BLaER1 (cell line): Measurements from ENCODE around the gene MTMR11.

Experiments used
- H3K27ac ChIP-seq: shearing (Covaris generic); formaldehyde crosslinking; 2 replicates; pipeline ENCODE4 v1.8.1; 2022
- H3K27me3 ChIP-seq: shearing (Covaris generic); formaldehyde crosslinking; 2 replicates; pipeline ENCODE4 v1.8.1; 2022
- H3K36me3 ChIP-seq: shearing (Covaris generic); formaldehyde crosslinking; 2 replicates; pipeline ENCODE4 v1.8.1; 2022
- H3K4me1 ChIP-seq: shearing (Covaris generic); formaldehyde crosslinking; 2 replicates; pipeline ENCODE4 v1.8.1; 2022
- H3K4me2 ChIP-seq: shearing (Covaris generic); formaldehyde crosslinking; 2 replicates; pipeline ENCODE4 v1.8.1; 2022
- H3K4me3 ChIP-seq: shearing (Covaris generic); formaldehyde crosslinking; 2 replicates; pipeline ENCODE4 v1.8.1; 2022
- H3K9ac ChIP-seq: shearing (Covaris generic); formaldehyde crosslinking; 2 replicates; pipeline ENCODE4 v1.8.1; 2022
- H3K9me3 ChIP-seq: shearing (Covaris generic); formaldehyde crosslinking; 2 replicates; pipeline ENCODE4 v1.8.1; 2022
- H4K20me1 ChIP-seq: shearing (Covaris generic); formaldehyde crosslinking; 2 replicates; pipeline ENCODE4 v1.8.1; 2022
- Cebpa-rat ChIP-seq: shearing (Covaris generic); IDR thresholded peaks from 2 replicates; pipeline ENCODE4 v1.8.1; 2022

Gene MTMR11

DNA sequence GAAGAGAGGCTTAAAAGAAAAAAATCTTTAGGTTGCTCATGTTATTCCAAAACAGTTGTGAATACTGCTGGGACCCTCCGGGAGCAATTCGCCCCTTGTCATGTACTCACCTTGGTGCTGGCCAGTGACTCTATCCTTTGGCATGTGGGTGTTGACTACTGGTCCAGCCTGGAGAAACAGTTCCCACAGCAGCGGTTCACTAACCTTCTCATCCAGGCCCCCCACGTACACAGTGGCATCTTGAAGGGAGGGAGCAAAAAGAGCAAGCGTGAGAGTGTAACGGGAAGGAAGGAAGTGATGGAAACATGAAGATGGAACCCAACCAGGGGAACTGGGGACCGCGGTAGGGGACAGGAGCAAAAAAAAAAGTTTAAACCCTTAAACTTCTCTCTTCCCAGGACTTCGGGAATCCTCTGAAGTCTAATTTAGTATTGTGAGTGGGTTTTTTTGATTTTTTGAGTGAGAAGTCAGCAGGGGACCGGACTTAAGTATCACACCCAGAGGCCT lies 9.6 kb downstream of the MTMR11 start:
- H4K20me1 ChIP-seq = peaks cover 34% of the 10 kb centered on the region

DNA sequence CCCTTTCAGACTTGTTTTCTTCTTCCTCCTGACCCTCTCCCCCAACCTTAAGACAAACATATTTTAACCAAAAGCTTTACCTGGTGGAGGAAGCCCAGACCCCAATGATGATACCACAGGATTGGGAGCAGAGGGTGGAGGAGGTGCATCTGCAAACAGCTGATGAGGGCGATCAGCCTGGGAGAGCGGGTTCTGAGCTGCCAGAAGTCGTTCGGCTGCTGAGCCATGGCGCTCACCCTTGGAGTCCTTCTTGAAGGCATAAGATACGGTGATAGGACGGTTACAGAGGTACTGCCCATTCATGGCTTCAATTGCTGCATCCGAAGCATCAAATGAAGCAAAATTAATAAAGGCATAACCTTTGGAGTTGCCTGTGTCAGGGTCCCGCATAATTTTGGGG lies 10.4 kb downstream of the MTMR11 start:
- Histone ChIP-seq H3K36me3 (peaks cover 54% of the 10 kb centered on the region), H3K27me3 (no peaks in the 10 kb centered on the region), H3K27ac (no peak overlapping the region), H3K4me3 (peak overlapping the region; percentile 83), H3K9me3 (no peaks in the 10 kb centered on the region), H3K4me1 (peaks cover 37% of the 10 kb centered on the region), H3K9ac (no peak overlapping the region), H3K4me2 (peak overlapping the region; percentile 86), H4K20me1 (peaks cover 34% of the 10 kb centered on the region)
- no peak for TF ChIP-seq Cebpa-rat

More for the DNA sequence above, 9.6 kb downstream of the MTMR11 start:
- TF ChIP-seq Cebpa-rat = no peak
- peak overlapping the region; percentile 86 for H3K4me2 ChIP-seq
- H3K36me3 ChIP-seq = peaks cover 47% of the 10 kb centered on the region
- peak overlapping the region; percentile 79 for H3K9ac ChIP-seq
- H3K4me1 ChIP-seq = peaks cover 37% of the 10 kb centered on the region
- H3K27me3 ChIP-seq = no peaks in the 10 kb centered on the region
- no peaks in the 10 kb centered on the region for H3K9me3 ChIP-seq
- peak overlapping the region; percentile 89 for H3K27ac ChIP-seq
- peak overlapping the region; percentile 83 for H3K4me3 ChIP-seq

DNA sequence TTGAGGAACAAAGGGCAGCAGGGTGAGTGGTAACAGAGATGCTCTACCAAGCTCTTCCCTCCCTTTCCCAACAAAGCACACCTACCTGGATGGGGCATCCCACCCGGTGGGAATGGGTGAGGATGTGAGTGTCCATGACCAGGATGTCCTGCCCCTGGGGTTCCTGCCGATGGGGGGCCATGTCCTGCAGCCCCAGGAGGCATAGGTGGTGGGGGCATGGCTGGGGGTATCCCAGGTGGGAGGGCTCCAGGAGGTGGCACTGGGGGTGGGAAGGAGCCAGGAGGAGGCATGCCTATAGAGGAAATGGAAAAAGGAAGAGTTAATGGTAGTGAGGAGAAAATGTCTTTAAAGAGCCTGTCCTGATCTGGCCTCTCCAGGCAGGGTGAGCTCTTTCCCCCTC lies 10.9 kb downstream of the MTMR11 start:
- Histone ChIP-seq H4K20me1 (peaks cover 34% of the 10 kb centered on the region), H3K9ac (no peak overlapping the region), H3K4me2 (peak overlapping the region; percentile 86), H3K27ac (no peak overlapping the region), H3K27me3 (no peaks in the 10 kb centered on the region), H3K9me3 (no peaks in the 10 kb centered on the region), H3K4me1 (peaks cover 37% of the 10 kb centered on the region), H3K4me3 (peak overlapping the region; percentile 83; the same call in 1 of the 2 replicates), H3K36me3 (peaks cover 56% of the 10 kb centered on the region)
- TF ChIP-seq Cebpa-rat = no peak

DNA sequence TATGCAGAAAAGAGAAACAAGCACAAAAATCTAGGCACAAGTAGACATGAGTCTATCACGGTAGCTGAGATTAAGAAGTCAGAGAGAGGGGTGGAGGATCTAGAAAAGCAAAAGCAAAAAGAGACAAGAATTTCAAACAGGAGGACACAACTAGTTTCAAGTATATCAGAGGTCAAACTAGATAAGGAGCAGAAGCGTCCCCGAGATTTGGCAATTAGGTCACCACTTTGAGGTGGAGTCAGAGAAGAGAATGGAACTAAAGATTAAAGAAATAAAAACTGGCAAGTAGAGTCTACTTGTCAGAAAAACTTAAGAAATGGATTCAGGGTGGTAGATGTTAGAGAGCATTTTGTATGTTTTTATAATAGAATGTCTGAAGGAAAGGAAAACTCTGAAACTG lies 11.3 kb downstream of the MTMR11 start:
- no peak overlapping the region for H3K9ac ChIP-seq
- H3K4me3 ChIP-seq = no peak overlapping the region
- peaks cover 56% of the 10 kb centered on the region for H3K36me3 ChIP-seq

DNA sequence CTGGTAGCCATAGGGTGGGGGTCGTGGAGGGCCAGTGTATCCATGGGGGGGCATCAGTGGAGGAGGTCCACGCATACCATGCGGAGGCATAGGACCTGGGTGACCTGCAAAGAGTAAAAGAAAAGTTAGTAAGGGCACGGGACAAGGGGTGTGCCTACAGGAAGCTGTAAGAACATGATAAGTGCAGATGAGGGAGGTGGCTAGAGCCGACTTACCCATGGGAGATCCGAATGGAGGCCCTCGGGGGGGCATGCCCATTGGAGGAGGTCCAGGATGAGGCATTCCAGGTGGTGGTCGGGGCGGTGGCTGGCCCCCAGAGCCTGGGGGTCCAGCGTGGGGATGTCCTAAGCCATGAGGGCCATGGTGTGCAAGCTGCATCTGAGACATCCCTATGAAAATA lies 13.1 kb downstream of the MTMR11 start:
- H3K9me3 ChIP-seq = no peaks in the 10 kb centered on the region
- no peak overlapping the region for H3K9ac ChIP-seq
- no peak overlapping the region for H3K4me2 ChIP-seq
- peaks cover 34% of the 10 kb centered on the region for H4K20me1 ChIP-seq
- H3K27me3 ChIP-seq = no peaks in the 10 kb centered on the region
- H3K4me1 ChIP-seq = peaks cover 33% of the 10 kb centered on the region
- TF ChIP-seq Cebpa-rat = no peak
- H3K4me3 ChIP-seq = no peak overlapping the region
- H3K36me3 ChIP-seq = peaks cover 56% of the 10 kb centered on the region
- H3K27ac ChIP-seq = no peak overlapping the region

More for the DNA sequence above, 11.3 kb downstream of the MTMR11 start:
- Histone ChIP-seq H3K4me2 (peak overlapping the region; percentile 86), H3K27me3 (no peaks in the 10 kb centered on the region), H4K20me1 (peaks cover 34% of the 10 kb centered on the region), H3K4me1 (peaks cover 37% of the 10 kb centered on the region), H3K27ac (no peak overlapping the region), H3K9me3 (no peaks in the 10 kb centered on the region)
- TF ChIP-seq Cebpa-rat = no peak

DNA sequence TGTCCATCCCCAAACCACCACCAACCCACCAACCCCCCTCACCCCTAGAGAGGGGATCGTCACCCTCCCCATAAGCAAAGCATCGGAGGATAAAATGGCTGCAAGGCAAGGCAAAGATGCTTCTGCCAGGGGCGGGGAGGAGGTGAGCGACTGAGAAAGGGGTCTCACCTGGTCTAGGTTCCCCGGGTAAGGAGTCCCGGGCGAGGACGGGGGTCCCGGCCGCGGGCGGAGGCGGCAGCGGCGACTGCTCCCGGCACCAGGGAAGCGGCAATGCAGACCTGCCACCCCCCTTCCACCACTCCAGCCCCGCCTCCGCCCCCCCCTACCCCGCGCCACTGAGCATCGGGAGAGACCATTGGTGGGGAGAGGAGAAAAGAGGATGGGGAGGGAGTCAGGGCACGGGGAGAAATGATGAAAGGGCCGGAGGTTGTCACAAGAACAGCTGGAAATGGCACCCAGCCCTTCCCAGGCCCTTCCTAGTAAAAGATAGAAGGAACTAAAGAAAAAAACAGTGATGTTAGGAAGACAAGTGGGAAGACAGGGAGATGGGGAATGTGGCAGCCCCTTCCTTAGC lies 19.0 kb downstream of the MTMR11 start, which contains the start of gene SV2A:
Gene SV2A, minus strand, starts transcription at position 274 of the 574 bp plus-strand sequence. CDS start 4,004 bp downstream, outside the sequence.
- Histone ChIP-seq H3K27ac (peak within 1 kb of the TSS; percentile 76), H3K4me1 (peaks cover 39% of the 10 kb centered on the region), H4K20me1 (no peaks in the 10 kb centered on the region), H3K27me3 (no peaks in the 10 kb centered on the region), H3K9ac (peak within 1 kb of the TSS; percentile 83), H3K9me3 (no peaks in the 10 kb centered on the region), H3K4me2 (peak within 1 kb of the TSS; percentile 91), H3K36me3 (peaks cover 30% of the 10 kb centered on the region), H3K4me3 (peak within 1 kb of the TSS; percentile 79)
- no peak for TF ChIP-seq Cebpa-rat

DNA sequence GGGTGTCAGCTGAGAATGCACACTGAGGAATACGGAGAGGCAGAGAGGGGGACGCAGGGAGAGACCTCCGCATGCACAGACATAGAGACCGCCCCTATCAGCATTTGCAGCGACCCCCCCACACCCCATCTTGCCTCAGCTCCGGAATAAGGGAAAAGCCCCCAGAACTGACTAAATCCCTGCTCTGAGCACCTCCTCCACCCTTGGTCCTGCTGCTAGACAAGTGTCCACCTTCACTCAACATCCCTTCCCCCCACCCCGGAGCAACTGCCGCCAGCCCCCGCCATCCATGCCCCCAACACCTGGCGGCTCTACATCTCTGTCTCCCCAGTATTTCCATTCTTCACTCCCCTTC lies 19.8 kb downstream of the MTMR11 start:
- H3K27me3 ChIP-seq = no peaks in the 10 kb centered on the region
- H4K20me1 ChIP-seq = no peaks in the 10 kb centered on the region
- peak overlapping the region; percentile 91 for H3K4me2 ChIP-seq
- H3K36me3 ChIP-seq = peaks cover 30% of the 10 kb centered on the region
- peak overlapping the region; percentile 79 for H3K4me3 ChIP-seq
- H3K27ac ChIP-seq = peak overlapping the region; percentile 76
- H3K9ac ChIP-seq = peak overlapping the region; percentile 83
- no peak for TF ChIP-seq Cebpa-rat
- no peaks in the 10 kb centered on the region for H3K9me3 ChIP-seq
- H3K4me1 ChIP-seq = peaks cover 39% of the 10 kb centered on the region

DNA sequence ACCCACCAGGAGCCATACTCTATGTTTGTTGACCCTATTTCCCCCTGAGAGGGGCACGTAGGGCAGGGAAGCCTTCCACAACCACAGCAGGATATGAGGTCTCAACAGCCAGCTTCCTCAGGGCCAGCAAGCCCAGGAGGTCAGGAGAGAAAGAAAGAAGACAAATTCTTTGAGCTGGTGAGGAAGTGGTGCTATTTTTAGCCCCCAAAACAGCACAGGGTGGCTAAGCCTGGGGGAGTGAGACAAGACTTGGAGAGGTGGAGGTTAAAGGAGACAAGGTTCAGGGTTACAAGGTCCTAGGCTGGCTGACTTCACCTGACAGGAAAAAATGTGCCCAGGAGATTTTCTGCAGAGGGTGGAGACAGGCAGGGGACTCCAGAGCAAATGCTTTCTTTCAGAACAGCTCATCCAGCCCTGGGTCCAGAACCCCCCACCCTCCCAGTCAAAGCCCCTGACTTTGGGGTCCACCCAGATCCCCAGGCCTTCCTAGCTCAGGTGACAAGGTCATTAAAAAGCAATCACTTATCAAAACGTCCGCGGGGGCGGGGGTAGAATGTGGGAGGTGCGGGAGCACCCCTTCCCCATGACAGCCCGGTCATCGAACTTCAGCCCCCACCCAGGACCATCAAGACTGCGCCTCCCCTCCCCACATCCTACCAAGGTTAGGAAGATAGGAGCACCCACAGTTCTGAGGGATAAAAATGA lies 20.3 kb downstream of the MTMR11 start:
- no peaks in the 10 kb centered on the region for H3K27me3 ChIP-seq
- no peaks in the 10 kb centered on the region for H3K9me3 ChIP-seq
- H3K4me2 ChIP-seq = peak overlapping the region; percentile 91
- H3K9ac ChIP-seq = peak overlapping the region; percentile 83
- peak overlapping the region; percentile 76 for H3K27ac ChIP-seq
- peaks cover 30% of the 10 kb centered on the region for H3K36me3 ChIP-seq
- no peak for TF ChIP-seq Cebpa-rat
- no peaks in the 10 kb centered on the region for H4K20me1 ChIP-seq
- peak overlapping the region; percentile 79 for H3K4me3 ChIP-seq
- peaks cover 39% of the 10 kb centered on the region for H3K4me1 ChIP-seq

DNA sequence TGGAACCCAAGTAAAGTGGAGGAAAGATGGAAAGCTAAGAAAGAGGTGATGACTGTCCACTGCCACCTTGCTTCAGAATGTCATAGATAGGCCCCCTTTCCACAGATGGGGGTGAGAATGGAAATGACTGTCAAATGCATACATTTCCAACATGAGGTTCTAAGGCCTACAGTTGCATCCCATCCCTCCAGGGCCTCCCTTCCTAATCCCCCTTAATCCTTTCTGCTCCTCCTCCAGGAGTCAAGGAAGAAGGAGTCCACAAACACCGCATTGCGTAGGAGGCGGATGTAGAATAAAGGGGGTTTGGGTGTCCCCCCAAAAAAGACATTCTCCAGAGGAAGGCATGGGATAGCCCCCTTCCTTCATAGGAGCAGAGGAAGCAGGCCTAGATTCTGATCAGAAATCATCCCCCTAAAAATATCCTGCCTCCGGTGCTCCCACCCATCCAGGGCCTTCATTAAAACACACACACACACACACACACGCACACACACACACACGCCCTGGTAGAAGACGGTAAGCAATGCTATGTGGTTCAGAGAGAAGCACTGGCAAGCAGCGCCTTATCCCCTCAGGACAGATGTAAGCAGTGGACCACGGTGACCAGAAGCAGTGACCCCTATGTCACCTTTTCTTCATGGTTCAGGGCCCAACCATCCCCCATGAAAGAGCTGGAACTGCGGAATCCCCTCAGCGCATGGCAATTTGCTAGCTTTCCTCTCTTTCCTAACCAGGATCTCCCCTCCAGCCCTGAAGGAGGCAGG lies 21.1 kb downstream of the MTMR11 start:
- Histone ChIP-seq H3K27me3 (no peaks in the 10 kb centered on the region), H3K4me1 (peaks cover 39% of the 10 kb centered on the region), H3K27ac (peak overlapping the region; percentile 76), H3K4me3 (peak overlapping the region; percentile 79), H3K9me3 (no peaks in the 10 kb centered on the region), H4K20me1 (no peaks in the 10 kb centered on the region), H3K36me3 (peaks cover 34% of the 10 kb centered on the region), H3K9ac (peak overlapping the region; percentile 83), H3K4me2 (peak overlapping the region; percentile 91)
- TF ChIP-seq Cebpa-rat = no peak
